SK-N-MC (cell line): Measurements from ENCODE around the gene UROD.
"Not testable (repeated sequence)": the region's sequence is repeated elsewhere in the genome, so short reads cannot be mapped to it uniquely, and the experiment has no call there.

Source experiments
- DNase-seq: peaks from one replicate; pipeline ENCODE4 v3.0.0-alpha.2; 2011; ENCODE audit warnings: low read depth, low spot score
- H3K27ac ChIP-seq: fragments of 200-600 bp; sonication (generic); 2 replicates; pipeline ENCODE4 v1.5.1; 2016; ENCODE audit warnings: mixed run types
- H3K36me3 ChIP-seq: fragments of 200-600 bp; sonication (generic); 2 replicates; pipeline ENCODE4 v1.6.1; 2017; ENCODE audit warnings: antibody characterized with exemption, low read length, mixed read lengths; ENCODE audit not compliant: insufficient read depth
- H3K4me3 ChIP-seq: fragments of 200-600 bp; sonication (generic); 2 replicates; pipeline ENCODE4 v1.5.1; 2016
- H3K9ac ChIP-seq: fragments of 200-600 bp; sonication (generic); 2 replicates; pipeline ENCODE4 v1.8.0; 2017; ENCODE audit warnings: mixed run types, mixed read lengths; ENCODE audit not compliant: insufficient read length
- H3K9me3 ChIP-seq: fragments of 200-600 bp; sonication (generic); 2 replicates; pipeline ENCODE4 v1.6.1; 2017; ENCODE audit warnings: low read depth, mild to moderate bottlenecking, antibody characterized with exemption, low read length, moderate library complexity, mixed read lengths
- EZH2 ChIP-seq: fragments of 200-600 bp; sonication (generic); IDR thresholded peaks from one replicate; pipeline ENCODE4 v1.6.1; 2017; ENCODE audit warnings: antibody characterized with exemption
- FOXP2 ChIP-seq: optimal IDR thresholded peaks from 2 replicates; pipeline ENCODE3; 2011; ENCODE audit warnings: mild to moderate bottlenecking, moderate library complexity; ENCODE audit not compliant: insufficient read depth; ENCODE audit errors: extremely low read length, control extremely low read depth
- POLR2AphosphoS5 ChIP-seq: IDR thresholded peaks from 2 replicates; pipeline ENCODE4 v1.6.1; 2012; ENCODE audit warnings: mild to moderate bottlenecking, low read depth, low read length, borderline replicate concordance

The UROD gene

GRCh38 chr1:44988531-44989156, 23.4 kb upstream of the UROD start:
- H3K9ac ChIP-seq: no peak overlapping the region
- H3K36me3 ChIP-seq: no peaks in the 10 kb centered on the region
- H3K9me3 ChIP-seq: no peaks in the 10 kb centered on the region
- no peak overlapping the region for H3K4me3 ChIP-seq
- no peak for TF ChIP-seq POLR2AphosphoS5
- no peak for TF ChIP-seq FOXP2
- TF ChIP-seq EZH2: no peak
- no peak for DNase-seq
- no peak overlapping the region for H3K27ac ChIP-seq

GRCh38 chr1:44994309-44994898, 17.6 kb upstream of the UROD start:
- Histone ChIP-seq H3K9me3 (no peaks in the 10 kb centered on the region), H3K36me3 (no peaks in the 10 kb centered on the region), H3K27ac (no peak overlapping the region), H3K9ac (no peak overlapping the region), H3K4me3 (no peak overlapping the region)
- no peak for DNase-seq
- TF ChIP-seq EZH2 (no peak), POLR2AphosphoS5 (no peak), FOXP2 (no peak)

- Histone ChIP-seq H3K4me3 (no peak overlapping the region), H3K36me3 (no peaks in the 10 kb centered on the region), H3K9me3 (no peaks in the 10 kb centered on the region), H3K27ac (no peak overlapping the region), H3K9ac (no peak overlapping the region)
- DNase-seq: no peak
- TF ChIP-seq POLR2AphosphoS5 (no peak), EZH2 (no peak), FOXP2 (no peak)
These were observed 16.4 kb upstream of the UROD start for GRCh38 chr1:44995467-44996238.

- H3K9me3 ChIP-seq: no peaks in the 10 kb centered on the region
- DNase-seq: no peak
- H3K36me3 ChIP-seq: peaks cover 4% of the 10 kb centered on the region; the same call in 1 of the 2 replicates
- TF ChIP-seq EZH2 (no peak), POLR2AphosphoS5 (no peak), FOXP2 (no peak)
- no peak overlapping the region for H3K9ac ChIP-seq
- no peak overlapping the region for H3K4me3 ChIP-seq
- H3K27ac ChIP-seq: 0 out of 2 replicates have a peak overlapping the region, but pooled peaks have one; percentile 3
These were observed 12.8 kb upstream of the UROD start for GRCh38 chr1:44999232-44999631.

GRCh38 chr1:45001011-45001481, 11.0 kb upstream of the UROD start:
- Histone ChIP-seq H3K27ac (peak overlapping the region; percentile 54; the same call in 1 of the 2 replicates), H3K9ac (peak overlapping the region; percentile 49), H3K4me3 (peak overlapping the region; percentile 22; the same call in 1 of the 2 replicates), H3K9me3 (no peaks in the 10 kb centered on the region), H3K36me3 (peaks cover 9% of the 10 kb centered on the region; the same call in 1 of the 2 replicates)
- no peak for DNase-seq
- TF ChIP-seq FOXP2 (no peak), EZH2 (no peak)

GRCh38 chr1:45001576-45001975, 10.5 kb upstream of the UROD start:
- DNase-seq, H3K9me3 ChIP-seq, H3K9ac ChIP-seq, H3K4me3 ChIP-seq, H3K27ac ChIP-seq, H3K36me3 ChIP-seq: not testable (repeated sequence)

- Histone ChIP-seq H3K9me3 (no peaks in the 10 kb centered on the region), H3K36me3 (peaks cover 18% of the 10 kb centered on the region; the same call in 1 of the 2 replicates), H3K4me3 (no peak overlapping the region), H3K9ac (no peak overlapping the region), H3K27ac (no peak overlapping the region)
- no peak for DNase-seq
- TF ChIP-seq FOXP2 (no peak), POLR2AphosphoS5 (no peak), EZH2 (no peak)
These were observed 9.1 kb upstream of the UROD start for GRCh38 chr1:45002650-45003645.

- no peak overlapping the region for H3K27ac ChIP-seq
- no peaks in the 10 kb centered on the region for H3K9me3 ChIP-seq
- no peak overlapping the region for H3K9ac ChIP-seq
- DNase-seq: no peak
- TF ChIP-seq FOXP2: no peak
- TF ChIP-seq POLR2AphosphoS5: no peak
- no peak for TF ChIP-seq EZH2
- H3K4me3 ChIP-seq: no peak overlapping the region
- H3K36me3 ChIP-seq: peaks cover 20% of the 10 kb centered on the region; the same call in 1 of the 2 replicates
These were observed 8.3 kb upstream of the UROD start for GRCh38 chr1:45003741-45004140.
